Activated CD8-positive, alpha-beta memory T cell treated with anti-CD3 and anti-CD28 coated beads, Interleukin-2, amount 50 U/mL, for 24 hours (primary cell): ENCODE data around the gene UFD1.

Experiments
- DNase-seq: peaks from one replicate; pipeline ENCODE4 v3.0.0-alpha.2; 2020; ENCODE audit errors: extremely low read depth

Gene UFD1

GRCh38 chr22:19496324-19496630 is 17.3 kb upstream of the UFD1 start:
- no peak for DNase-seq

GRCh38 chr22:19495562-19496323 is 16.8 kb upstream of the UFD1 start:
- no peak for DNase-seq

GRCh38 chr22:19494676-19495173 is 15.7 kb upstream of the UFD1 start:
- no peak for DNase-seq

GRCh38 chr22:19494001-19494560 is 15.1 kb upstream of the UFD1 start:
- no peak for DNase-seq

GRCh38 chr22:19492504-19493174 is 13.6 kb upstream of the UFD1 start:
- DNase-seq, result no peak

GRCh38 chr22:19490628-19491230 is 11.7 kb upstream of the UFD1 start:
- DNase-seq, result no peak

GRCh38 chr22:19488884-19489843 is 10.2 kb upstream of the UFD1 start:
- no peak for DNase-seq

- no peak for DNase-seq
These were observed 9.3 kb upstream of the UFD1 start for GRCh38 chr22:19488285-19488684.

GRCh38 chr22:19483481-19484244 is 4.7 kb upstream of the UFD1 start:
- no peak for DNase-seq

- no peak for DNase-seq
These were observed 3.3 kb upstream of the UFD1 start for GRCh38 chr22:19482297-19482696.

GRCh38 chr22:19480789-19481188 is 1.8 kb upstream of the UFD1 start:
- DNase-seq, result no peak

- DNase-seq, result no peak
These were observed 1.2 kb upstream of the UFD1 start for GRCh38 chr22:19480173-19480568.

GRCh38 chr22:19479355-19480172 is 571 bp upstream of the UFD1 start, which contains the start of gene CDC45:
TSS of gene CDC45 (plus strand) at chr22:19479920. CDS start at chr22:19479969, 49 bp downstream.
- peak; percentile 88 for DNase-seq

- no peak for DNase-seq
These were observed 720 bp downstream of the UFD1 start for GRCh38 chr22:19478045-19478900.

- no peak for DNase-seq
These were observed 1.5 kb downstream of the UFD1 start for GRCh38 chr22:19477321-19478044.

- DNase-seq, result no peak
These were observed 3.0 kb downstream of the UFD1 start for GRCh38 chr22:19476023-19476422.

GRCh38 chr22:19473578-19473977 is 5.4 kb downstream of the UFD1 start:
- no peak for DNase-seq

GRCh38 chr22:19472233-19472632 is 6.8 kb downstream of the UFD1 start:
- no peak for DNase-seq
